ENCODE results near the gene LGI2. TPM values are rescaled to one million over a fixed set of nuclear protein-coding genes. Genes with fewer than 3 reads are reported as not detected.

LGI2 gene
- polyA plus RNA-seq, 1 donor from 2014 or later = 10.3 TPM

DNA sequence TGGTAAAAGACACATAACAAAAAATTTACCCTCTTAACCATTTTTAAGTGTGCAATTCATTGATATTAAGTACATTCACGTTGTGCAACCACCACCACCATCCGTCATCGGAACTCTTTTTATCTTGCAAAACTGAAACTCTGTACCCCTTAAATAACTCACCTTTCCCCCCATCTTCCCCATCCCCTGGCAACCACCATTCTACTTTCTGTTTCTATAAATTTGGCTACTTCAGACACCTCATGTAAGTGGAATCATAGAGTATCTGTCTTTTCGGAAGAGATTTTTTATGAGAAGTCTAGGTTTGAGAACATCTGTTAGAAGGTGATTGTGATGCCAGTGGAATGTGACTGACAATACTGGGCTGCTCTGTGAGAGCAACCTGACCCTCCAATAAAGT, 78.1 kb downstream of the LGI2 start:
- Histone ChIP-seq H3K4me3 (ENCODE audit: low read length) (no peak overlapping the region), H3K27ac (ENCODE audit: low read length) (no peak overlapping the region), H3F3A (ENCODE audit: insufficient read depth, low read length, poor library complexity, severe bottlenecking) (no peaks in the 10 kb centered on the region), H3K79me2 (replicated peaks; ENCODE audit: insufficient read depth, low read length) (no peaks in the 10 kb centered on the region), H3K9ac (ENCODE audit: low read length) (no peak overlapping the region), H3K27me3 (ENCODE audit: insufficient read depth, low read depth, low read length) (no peaks in the 10 kb centered on the region), H3K36me3 (ENCODE audit: insufficient read depth, low read length) (no peaks in the 10 kb centered on the region), H3K9me3 (ENCODE audit: low read length) (no peaks in the 10 kb centered on the region), H4K20me1 (ENCODE audit: insufficient read depth) (no peaks in the 10 kb centered on the region), H3K9me2 (ENCODE audit: insufficient read depth, low read length) (no peaks in the 10 kb centered on the region), H2AFZ (ENCODE audit: low read depth, low read length) (no peak overlapping the region), H3K4me2 (ENCODE audit: low read length) (no peak overlapping the region)
- TF ChIP-seq, protein P1, sequence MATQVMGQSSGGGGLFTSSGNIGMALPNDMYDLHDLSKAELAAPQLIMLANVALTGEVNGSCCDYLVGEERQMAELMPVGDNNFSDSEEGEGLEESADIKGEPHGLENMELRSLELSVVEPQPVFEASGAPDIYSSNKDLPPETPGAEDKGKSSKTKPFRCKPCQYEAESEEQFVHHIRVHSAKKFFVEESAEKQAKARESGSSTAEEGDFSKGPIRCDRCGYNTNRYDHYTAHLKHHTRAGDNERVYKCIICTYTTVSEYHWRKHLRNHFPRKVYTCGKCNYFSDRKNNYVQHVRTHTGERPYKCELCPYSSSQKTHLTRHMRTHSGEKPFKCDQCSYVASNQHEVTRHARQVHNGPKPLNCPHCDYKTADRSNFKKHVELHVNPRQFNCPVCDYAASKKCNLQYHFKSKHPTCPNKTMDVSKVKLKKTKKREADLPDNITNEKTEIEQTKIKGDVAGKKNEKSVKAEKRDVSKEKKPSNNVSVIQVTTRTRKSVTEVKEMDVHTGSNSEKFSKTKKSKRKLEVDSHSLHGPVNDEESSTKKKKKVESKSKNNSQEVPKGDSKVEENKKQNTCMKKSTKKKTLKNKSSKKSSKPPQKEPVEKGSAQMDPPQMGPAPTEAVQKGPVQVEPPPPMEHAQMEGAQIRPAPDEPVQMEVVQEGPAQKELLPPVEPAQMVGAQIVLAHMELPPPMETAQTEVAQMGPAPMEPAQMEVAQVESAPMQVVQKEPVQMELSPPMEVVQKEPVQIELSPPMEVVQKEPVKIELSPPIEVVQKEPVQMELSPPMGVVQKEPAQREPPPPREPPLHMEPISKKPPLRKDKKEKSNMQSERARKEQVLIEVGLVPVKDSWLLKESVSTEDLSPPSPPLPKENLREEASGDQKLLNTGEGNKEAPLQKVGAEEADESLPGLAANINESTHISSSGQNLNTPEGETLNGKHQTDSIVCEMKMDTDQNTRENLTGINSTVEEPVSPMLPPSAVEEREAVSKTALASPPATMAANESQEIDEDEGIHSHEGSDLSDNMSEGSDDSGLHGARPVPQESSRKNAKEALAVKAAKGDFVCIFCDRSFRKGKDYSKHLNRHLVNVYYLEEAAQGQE (IDR thresholded peaks at IDR 0.05; ENCODE audit: borderline replicate concordance) = no peak
- no peak for TF ChIP-seq EP300 (conservative IDR thresholded peaks at IDR 0.05; ENCODE audit: poor library complexity, severe bottlenecking)
- TF ChIP-seq, protein P2, sequence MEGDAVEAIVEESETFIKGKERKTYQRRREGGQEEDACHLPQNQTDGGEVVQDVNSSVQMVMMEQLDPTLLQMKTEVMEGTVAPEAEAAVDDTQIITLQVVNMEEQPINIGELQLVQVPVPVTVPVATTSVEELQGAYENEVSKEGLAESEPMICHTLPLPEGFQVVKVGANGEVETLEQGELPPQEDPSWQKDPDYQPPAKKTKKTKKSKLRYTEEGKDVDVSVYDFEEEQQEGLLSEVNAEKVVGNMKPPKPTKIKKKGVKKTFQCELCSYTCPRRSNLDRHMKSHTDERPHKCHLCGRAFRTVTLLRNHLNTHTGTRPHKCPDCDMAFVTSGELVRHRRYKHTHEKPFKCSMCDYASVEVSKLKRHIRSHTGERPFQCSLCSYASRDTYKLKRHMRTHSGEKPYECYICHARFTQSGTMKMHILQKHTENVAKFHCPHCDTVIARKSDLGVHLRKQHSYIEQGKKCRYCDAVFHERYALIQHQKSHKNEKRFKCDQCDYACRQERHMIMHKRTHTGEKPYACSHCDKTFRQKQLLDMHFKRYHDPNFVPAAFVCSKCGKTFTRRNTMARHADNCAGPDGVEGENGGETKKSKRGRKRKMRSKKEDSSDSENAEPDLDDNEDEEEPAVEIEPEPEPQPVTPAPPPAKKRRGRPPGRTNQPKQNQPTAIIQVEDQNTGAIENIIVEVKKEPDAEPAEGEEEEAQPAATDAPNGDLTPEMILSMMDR (IDR thresholded peaks at IDR 0.05; ENCODE audit: poor library complexity, severe bottlenecking) = no peak
- no peak for TF ChIP-seq EZH2 (IDR thresholded peaks at IDR 0.05; ENCODE audit: borderline replicate concordance, insufficient read depth, low read length, poor library complexity, severe bottlenecking)
- no peak for TF ChIP-seq SMC3 (conservative IDR thresholded peaks at IDR 0.05; ENCODE audit: poor library complexity)

DNA sequence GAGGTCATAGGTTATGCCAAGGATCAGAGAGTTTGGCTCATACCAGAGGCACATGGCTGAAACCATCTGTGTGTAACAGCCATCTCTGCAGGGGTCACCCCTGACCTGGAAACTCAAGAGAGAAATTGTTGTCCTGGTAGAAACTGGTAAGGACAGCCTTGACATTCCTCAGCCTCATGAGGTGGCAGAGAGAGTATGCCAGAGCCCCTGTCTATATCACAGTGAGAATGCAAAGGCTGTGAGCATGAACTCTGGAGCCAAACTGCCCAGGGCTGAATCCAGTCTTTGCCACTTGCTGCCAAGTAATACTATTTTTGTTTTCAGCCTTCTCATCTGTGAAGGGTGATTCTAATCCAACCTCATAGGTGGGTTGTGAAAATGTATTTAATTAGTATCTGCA, 80.8 kb downstream of the LGI2 start:
- H3K79me2 ChIP-seq (replicated peaks; ENCODE audit: insufficient read depth, low read length) = no peaks in the 10 kb centered on the region
- no peak overlapping the region for H3K4me3 ChIP-seq (ENCODE audit: low read length)
- H3K9me3 ChIP-seq (ENCODE audit: low read length) = no peaks in the 10 kb centered on the region
- TF ChIP-seq, protein P1 (IDR thresholded peaks at IDR 0.05; ENCODE audit: borderline replicate concordance) = no peak
- TF ChIP-seq EZH2 (IDR thresholded peaks at IDR 0.05; ENCODE audit: borderline replicate concordance, insufficient read depth, low read length, poor library complexity, severe bottlenecking) = no peak
- TF ChIP-seq POLR2AphosphoS5 (IDR thresholded peaks at IDR 0.05) = no peak
- TF ChIP-seq SMC3 (conservative IDR thresholded peaks at IDR 0.05; ENCODE audit: poor library complexity) = no peak
- TF ChIP-seq, protein P2 (IDR thresholded peaks at IDR 0.05; ENCODE audit: poor library complexity, severe bottlenecking) = no peak
- no peak for TF ChIP-seq EP300 (conservative IDR thresholded peaks at IDR 0.05; ENCODE audit: poor library complexity, severe bottlenecking)
- TF ChIP-seq RAD21 (conservative IDR thresholded peaks at IDR 0.05) = no peak
- TF ChIP-seq TAF1 (IDR thresholded peaks at IDR 0.05; ENCODE audit: low read depth) = no peak
- no peak for TF ChIP-seq MXI1 (conservative IDR thresholded peaks at IDR 0.05; ENCODE audit: poor library complexity, severe bottlenecking)
- H3K9ac ChIP-seq (ENCODE audit: low read length) = no peak overlapping the region
- no peaks in the 10 kb centered on the region for H3K9me2 ChIP-seq (ENCODE audit: insufficient read depth, low read length)
- no peak overlapping the region for H3K4me2 ChIP-seq (ENCODE audit: low read length)
- H4K20me1 ChIP-seq (ENCODE audit: insufficient read depth) = no peaks in the 10 kb centered on the region
- no peaks in the 10 kb centered on the region for H3K36me3 ChIP-seq (ENCODE audit: insufficient read depth, low read length)
- no peaks in the 10 kb centered on the region for H3K27me3 ChIP-seq (ENCODE audit: insufficient read depth, low read depth, low read length)
- no peak overlapping the region for H2AFZ ChIP-seq (ENCODE audit: low read depth, low read length)
- H3F3A ChIP-seq (ENCODE audit: insufficient read depth, low read length, poor library complexity, severe bottlenecking) = no peaks in the 10 kb centered on the region
- H3K27ac ChIP-seq (ENCODE audit: low read length) = no peak overlapping the region

Data from neural cell (in vitro differentiated cells).